ENCODE measurements around the gene INF2.

DNA sequence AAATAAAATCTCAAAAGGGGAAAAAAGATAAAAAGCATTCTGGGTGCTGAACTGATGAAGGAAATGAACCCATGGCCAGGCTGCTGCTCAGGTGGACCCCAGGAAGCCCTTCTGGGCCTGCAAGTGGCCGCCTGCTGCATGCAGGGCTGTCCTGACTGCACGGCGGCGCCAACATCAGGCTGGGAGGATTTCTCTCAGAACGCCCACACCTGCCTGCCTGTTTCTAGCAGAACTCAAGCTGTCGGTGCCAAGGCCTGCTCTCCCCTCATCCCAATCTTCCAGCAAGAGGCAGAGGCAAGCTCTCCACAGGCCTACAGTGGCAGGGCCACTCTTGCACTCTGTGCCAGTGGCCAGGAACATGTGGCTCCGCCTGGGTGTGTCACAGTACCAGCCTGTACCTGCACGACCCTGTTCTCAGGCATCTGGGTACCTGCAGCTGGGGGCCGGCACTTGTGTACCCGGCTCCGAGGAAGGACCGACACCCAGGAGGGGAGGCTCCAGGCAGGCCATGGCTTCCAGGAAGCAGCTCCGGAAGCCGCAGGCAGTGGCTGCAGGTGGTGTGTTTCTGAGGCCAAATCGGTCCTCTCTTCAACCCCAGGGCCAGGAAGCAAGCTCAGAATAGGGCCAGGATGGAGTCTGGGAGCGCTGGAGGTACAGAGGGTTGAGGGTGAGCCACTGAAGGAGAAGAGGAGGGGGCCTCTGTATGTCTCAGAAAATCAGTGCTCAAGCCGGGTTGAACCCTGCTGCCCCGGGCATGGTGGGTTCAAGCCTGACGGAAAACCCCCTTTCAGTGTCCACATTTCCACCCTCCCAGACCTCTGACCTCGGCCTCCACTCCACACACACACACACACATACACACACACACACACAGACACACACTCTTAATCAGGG is 2.5 kb upstream of the INF2 start:
- no peak for TF ChIP-seq POLR2A (IDR thresholded peaks at IDR 0.05)
- TF ChIP-seq, protein P1, sequence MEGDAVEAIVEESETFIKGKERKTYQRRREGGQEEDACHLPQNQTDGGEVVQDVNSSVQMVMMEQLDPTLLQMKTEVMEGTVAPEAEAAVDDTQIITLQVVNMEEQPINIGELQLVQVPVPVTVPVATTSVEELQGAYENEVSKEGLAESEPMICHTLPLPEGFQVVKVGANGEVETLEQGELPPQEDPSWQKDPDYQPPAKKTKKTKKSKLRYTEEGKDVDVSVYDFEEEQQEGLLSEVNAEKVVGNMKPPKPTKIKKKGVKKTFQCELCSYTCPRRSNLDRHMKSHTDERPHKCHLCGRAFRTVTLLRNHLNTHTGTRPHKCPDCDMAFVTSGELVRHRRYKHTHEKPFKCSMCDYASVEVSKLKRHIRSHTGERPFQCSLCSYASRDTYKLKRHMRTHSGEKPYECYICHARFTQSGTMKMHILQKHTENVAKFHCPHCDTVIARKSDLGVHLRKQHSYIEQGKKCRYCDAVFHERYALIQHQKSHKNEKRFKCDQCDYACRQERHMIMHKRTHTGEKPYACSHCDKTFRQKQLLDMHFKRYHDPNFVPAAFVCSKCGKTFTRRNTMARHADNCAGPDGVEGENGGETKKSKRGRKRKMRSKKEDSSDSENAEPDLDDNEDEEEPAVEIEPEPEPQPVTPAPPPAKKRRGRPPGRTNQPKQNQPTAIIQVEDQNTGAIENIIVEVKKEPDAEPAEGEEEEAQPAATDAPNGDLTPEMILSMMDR (IDR thresholded peaks at IDR 0.05) = no peak
- peak in 1 of 3 donors; percentile 9 for TF ChIP-seq POLR2AphosphoS5 (IDR thresholded peaks at IDR 0.05)

All from transverse colon (tissue), 4 donors.